GM12872 (cell line): ENCODE data around the gene ZNF202.

Experiments used
- TF ChIP-seq, protein P1 (sequence below): IDR thresholded peaks from 3 replicates; pipeline ENCODE4 v1.5.1; 2011; ENCODE audit warnings: low read depth, mild to moderate bottlenecking, low read length, moderate library complexity; ENCODE audit not compliant: insufficient read depth

ZNF202 gene

GRCh38 chr11:123696183-123696582 is 45.3 kb downstream of the ZNF202 start:
- TF ChIP-seq, protein P1, sequence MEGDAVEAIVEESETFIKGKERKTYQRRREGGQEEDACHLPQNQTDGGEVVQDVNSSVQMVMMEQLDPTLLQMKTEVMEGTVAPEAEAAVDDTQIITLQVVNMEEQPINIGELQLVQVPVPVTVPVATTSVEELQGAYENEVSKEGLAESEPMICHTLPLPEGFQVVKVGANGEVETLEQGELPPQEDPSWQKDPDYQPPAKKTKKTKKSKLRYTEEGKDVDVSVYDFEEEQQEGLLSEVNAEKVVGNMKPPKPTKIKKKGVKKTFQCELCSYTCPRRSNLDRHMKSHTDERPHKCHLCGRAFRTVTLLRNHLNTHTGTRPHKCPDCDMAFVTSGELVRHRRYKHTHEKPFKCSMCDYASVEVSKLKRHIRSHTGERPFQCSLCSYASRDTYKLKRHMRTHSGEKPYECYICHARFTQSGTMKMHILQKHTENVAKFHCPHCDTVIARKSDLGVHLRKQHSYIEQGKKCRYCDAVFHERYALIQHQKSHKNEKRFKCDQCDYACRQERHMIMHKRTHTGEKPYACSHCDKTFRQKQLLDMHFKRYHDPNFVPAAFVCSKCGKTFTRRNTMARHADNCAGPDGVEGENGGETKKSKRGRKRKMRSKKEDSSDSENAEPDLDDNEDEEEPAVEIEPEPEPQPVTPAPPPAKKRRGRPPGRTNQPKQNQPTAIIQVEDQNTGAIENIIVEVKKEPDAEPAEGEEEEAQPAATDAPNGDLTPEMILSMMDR: no peak

GRCh38 chr11:123695231-123695630 is 46.2 kb downstream of the ZNF202 start:
- TF ChIP-seq, protein P1: no peak

- TF ChIP-seq, protein P1: no peak
Observed at GRCh38 chr11:123694551-123694950, 46.9 kb downstream of the ZNF202 start.

GRCh38 chr11:123692961-123693360 is 48.5 kb downstream of the ZNF202 start:
- TF ChIP-seq, protein P1: no peak

- TF ChIP-seq, protein P1: no peak
Observed at GRCh38 chr11:123690485-123690884, 51.0 kb downstream of the ZNF202 start.

DNA sequence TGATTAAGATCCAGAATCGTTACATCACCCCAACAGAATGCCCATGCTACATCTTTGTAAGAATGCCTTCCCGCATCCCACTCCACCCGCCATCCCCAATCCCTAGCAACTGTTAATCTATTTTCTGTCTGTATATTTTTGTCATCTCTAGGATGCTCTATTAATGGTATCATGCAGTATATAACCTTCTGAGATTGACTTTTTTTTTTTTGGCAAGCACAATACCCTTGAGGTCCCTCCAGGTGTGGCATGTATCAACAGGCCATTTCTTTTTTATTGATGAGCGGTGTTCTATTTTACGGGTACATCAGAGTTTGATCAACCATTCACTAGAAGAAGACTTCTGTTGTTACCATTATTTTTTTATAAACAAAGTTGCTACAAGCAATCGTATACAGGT is 56.9 kb downstream of the ZNF202 start:
- TF ChIP-seq, protein P1: no peak

- TF ChIP-seq, protein P1: no peak
Observed at GRCh38 chr11:123683428-123684170, 57.9 kb downstream of the ZNF202 start.
